Measurements from ENCODE around the gene HERC4.

Gene HERC4

GRCh38 chr10:68074775-68075549, at the start of gene HERC4:
TSS of gene HERC4 (minus strand) at chr10:68075283. CDS start at chr10:68073108, 2,175 bp downstream.
- H3K4me3 ChIP-seq (ENCODE audit: low read length): peak within 1 kb of the TSS; percentile 94
- peaks cover 13% of the 10 kb centered on the region for H3K4me1 ChIP-seq (ENCODE audit: control insufficient read depth, low read depth, low read length)
- H3K9ac ChIP-seq (ENCODE audit: low read length): peak within 1 kb of the TSS; percentile 79
- H3K36me3 ChIP-seq (ENCODE audit: control insufficient read depth, low read depth, low read length): no peaks in the 10 kb centered on the region
- peak within 1 kb of the TSS; percentile 55 for H3K27ac ChIP-seq (ENCODE audit: low read length)
- H3K9me3 ChIP-seq (ENCODE audit: control insufficient read depth, low read depth, low read length): no peaks in the 10 kb centered on the region
- no peaks in the 10 kb centered on the region for H3K27me3 ChIP-seq (ENCODE audit: control insufficient read depth, insufficient read depth, low read length)

- H3K9ac ChIP-seq (ENCODE audit: low read length): no peak overlapping the region
- H3K9me3 ChIP-seq (ENCODE audit: control insufficient read depth, low read depth, low read length): no peaks in the 10 kb centered on the region
- H3K27ac ChIP-seq (ENCODE audit: low read length): no peak overlapping the region
- no peak overlapping the region for H3K4me3 ChIP-seq (ENCODE audit: low read length)
- H3K27me3 ChIP-seq (ENCODE audit: control insufficient read depth, insufficient read depth, low read length): no peaks in the 10 kb centered on the region
- no peaks in the 10 kb centered on the region for H3K4me1 ChIP-seq (ENCODE audit: control insufficient read depth, low read depth, low read length)
- no peaks in the 10 kb centered on the region for H3K36me3 ChIP-seq (ENCODE audit: control insufficient read depth, low read depth, low read length)
Observed at GRCh38 chr10:68124718-68125117, 49.6 kb upstream of the HERC4 start.

- Histone ChIP-seq H3K4me3 (ENCODE audit: low read length) (no peak overlapping the region), H3K4me1 (ENCODE audit: control insufficient read depth, low read depth, low read length) (no peaks in the 10 kb centered on the region), H3K9ac (ENCODE audit: low read length) (no peak overlapping the region), H3K27ac (ENCODE audit: low read length) (no peak overlapping the region), H3K36me3 (ENCODE audit: control insufficient read depth, low read depth, low read length) (no peaks in the 10 kb centered on the region), H3K27me3 (ENCODE audit: control insufficient read depth, insufficient read depth, low read length) (no peaks in the 10 kb centered on the region), H3K9me3 (ENCODE audit: control insufficient read depth, low read depth, low read length) (no peaks in the 10 kb centered on the region)
Observed at GRCh38 chr10:68121852-68122251, 46.8 kb upstream of the HERC4 start.

GRCh38 chr10:68121020-68121743, 46.1 kb upstream of the HERC4 start:
- Histone ChIP-seq H3K9me3 (ENCODE audit: control insufficient read depth, low read depth, low read length) (no peaks in the 10 kb centered on the region), H3K9ac (ENCODE audit: low read length) (no peak overlapping the region), H3K27me3 (ENCODE audit: control insufficient read depth, insufficient read depth, low read length) (no peaks in the 10 kb centered on the region), H3K4me1 (ENCODE audit: control insufficient read depth, low read depth, low read length) (no peaks in the 10 kb centered on the region), H3K27ac (ENCODE audit: low read length) (no peak overlapping the region), H3K36me3 (ENCODE audit: control insufficient read depth, low read depth, low read length) (no peaks in the 10 kb centered on the region), H3K4me3 (ENCODE audit: low read length) (no peak overlapping the region)

GRCh38 chr10:68118657-68119056, 43.6 kb upstream of the HERC4 start:
- no peak overlapping the region for H3K9ac ChIP-seq (ENCODE audit: low read length)
- no peaks in the 10 kb centered on the region for H3K4me1 ChIP-seq (ENCODE audit: control insufficient read depth, low read depth, low read length)
- H3K4me3 ChIP-seq (ENCODE audit: low read length): no peak overlapping the region
- H3K36me3 ChIP-seq (ENCODE audit: control insufficient read depth, low read depth, low read length): no peaks in the 10 kb centered on the region
- H3K9me3 ChIP-seq (ENCODE audit: control insufficient read depth, low read depth, low read length): no peaks in the 10 kb centered on the region
- no peak overlapping the region for H3K27ac ChIP-seq (ENCODE audit: low read length)
- H3K27me3 ChIP-seq (ENCODE audit: control insufficient read depth, insufficient read depth, low read length): no peaks in the 10 kb centered on the region

GRCh38 chr10:68112837-68113236, 37.8 kb upstream of the HERC4 start:
- no peaks in the 10 kb centered on the region for H3K27me3 ChIP-seq (ENCODE audit: control insufficient read depth, insufficient read depth, low read length)
- H3K9me3 ChIP-seq (ENCODE audit: control insufficient read depth, low read depth, low read length): no peaks in the 10 kb centered on the region
- no peaks in the 10 kb centered on the region for H3K4me1 ChIP-seq (ENCODE audit: control insufficient read depth, low read depth, low read length)
- no peak overlapping the region for H3K9ac ChIP-seq (ENCODE audit: low read length)
- H3K27ac ChIP-seq (ENCODE audit: low read length): no peak overlapping the region
- no peaks in the 10 kb centered on the region for H3K36me3 ChIP-seq (ENCODE audit: control insufficient read depth, low read depth, low read length)
- H3K4me3 ChIP-seq (ENCODE audit: low read length): no peak overlapping the region

GRCh38 chr10:68111584-68111983, 36.5 kb upstream of the HERC4 start:
- H3K27ac ChIP-seq (ENCODE audit: low read length): no peak overlapping the region
- no peak overlapping the region for H3K4me3 ChIP-seq (ENCODE audit: low read length)
- no peaks in the 10 kb centered on the region for H3K9me3 ChIP-seq (ENCODE audit: control insufficient read depth, low read depth, low read length)
- H3K36me3 ChIP-seq (ENCODE audit: control insufficient read depth, low read depth, low read length): no peaks in the 10 kb centered on the region
- no peak overlapping the region for H3K9ac ChIP-seq (ENCODE audit: low read length)
- no peaks in the 10 kb centered on the region for H3K4me1 ChIP-seq (ENCODE audit: control insufficient read depth, low read depth, low read length)
- H3K27me3 ChIP-seq (ENCODE audit: control insufficient read depth, insufficient read depth, low read length): no peaks in the 10 kb centered on the region

GRCh38 chr10:68110027-68110426, 34.9 kb upstream of the HERC4 start:
- H3K9me3 ChIP-seq (ENCODE audit: control insufficient read depth, low read depth, low read length): no peaks in the 10 kb centered on the region
- no peaks in the 10 kb centered on the region for H3K4me1 ChIP-seq (ENCODE audit: control insufficient read depth, low read depth, low read length)
- H3K27me3 ChIP-seq (ENCODE audit: control insufficient read depth, insufficient read depth, low read length): no peaks in the 10 kb centered on the region
- no peak overlapping the region for H3K4me3 ChIP-seq (ENCODE audit: low read length)
- H3K36me3 ChIP-seq (ENCODE audit: control insufficient read depth, low read depth, low read length): no peaks in the 10 kb centered on the region
- no peak overlapping the region for H3K27ac ChIP-seq (ENCODE audit: low read length)
- no peak overlapping the region for H3K9ac ChIP-seq (ENCODE audit: low read length)

- no peaks in the 10 kb centered on the region for H3K27me3 ChIP-seq (ENCODE audit: control insufficient read depth, insufficient read depth, low read length)
- H3K4me1 ChIP-seq (ENCODE audit: control insufficient read depth, low read depth, low read length): no peaks in the 10 kb centered on the region
- H3K4me3 ChIP-seq (ENCODE audit: low read length): no peak within 1 kb of the TSS
- no peak within 1 kb of the TSS for H3K27ac ChIP-seq (ENCODE audit: low read length)
- no peak within 1 kb of the TSS for H3K9ac ChIP-seq (ENCODE audit: low read length)
- H3K36me3 ChIP-seq (ENCODE audit: control insufficient read depth, low read depth, low read length): no peaks in the 10 kb centered on the region
- H3K9me3 ChIP-seq (ENCODE audit: control insufficient read depth, low read depth, low read length): no peaks in the 10 kb centered on the region
Observed at GRCh38 chr10:68109331-68109730, 34.2 kb upstream of the HERC4 start, which contains the start of gene MYPN. TSS of gene MYPN (plus strand) at chr10:68109488. CDS start at chr10:68121439, 11,951 bp downstream.

GRCh38 chr10:68108653-68109052, 33.6 kb upstream of the HERC4 start:
- no peaks in the 10 kb centered on the region for H3K36me3 ChIP-seq (ENCODE audit: control insufficient read depth, low read depth, low read length)
- H3K9me3 ChIP-seq (ENCODE audit: control insufficient read depth, low read depth, low read length): no peaks in the 10 kb centered on the region
- H3K27me3 ChIP-seq (ENCODE audit: control insufficient read depth, insufficient read depth, low read length): no peaks in the 10 kb centered on the region
- H3K4me3 ChIP-seq (ENCODE audit: low read length): no peak overlapping the region
- H3K27ac ChIP-seq (ENCODE audit: low read length): no peak overlapping the region
- no peak overlapping the region for H3K9ac ChIP-seq (ENCODE audit: low read length)
- no peaks in the 10 kb centered on the region for H3K4me1 ChIP-seq (ENCODE audit: control insufficient read depth, low read depth, low read length)

- no peak overlapping the region for H3K9ac ChIP-seq (ENCODE audit: low read length)
- H3K4me1 ChIP-seq (ENCODE audit: control insufficient read depth, low read depth, low read length): no peaks in the 10 kb centered on the region
- H3K4me3 ChIP-seq (ENCODE audit: low read length): no peak overlapping the region
- no peaks in the 10 kb centered on the region for H3K9me3 ChIP-seq (ENCODE audit: control insufficient read depth, low read depth, low read length)
- H3K36me3 ChIP-seq (ENCODE audit: control insufficient read depth, low read depth, low read length): no peaks in the 10 kb centered on the region
- H3K27ac ChIP-seq (ENCODE audit: low read length): no peak overlapping the region
- no peaks in the 10 kb centered on the region for H3K27me3 ChIP-seq (ENCODE audit: control insufficient read depth, insufficient read depth, low read length)
Observed at GRCh38 chr10:68108051-68108450, 33.0 kb upstream of the HERC4 start.

GRCh38 chr10:68107651-68108050, 32.6 kb upstream of the HERC4 start:
- Histone ChIP-seq H3K4me3 (ENCODE audit: low read length) (no peak overlapping the region), H3K9ac (ENCODE audit: low read length) (no peak overlapping the region), H3K27ac (ENCODE audit: low read length) (no peak overlapping the region), H3K4me1 (ENCODE audit: control insufficient read depth, low read depth, low read length) (no peaks in the 10 kb centered on the region), H3K27me3 (ENCODE audit: control insufficient read depth, insufficient read depth, low read length) (no peaks in the 10 kb centered on the region), H3K36me3 (ENCODE audit: control insufficient read depth, low read depth, low read length) (no peaks in the 10 kb centered on the region), H3K9me3 (ENCODE audit: control insufficient read depth, low read depth, low read length) (no peaks in the 10 kb centered on the region)
